ENCODE results near the gene SLC4A9. TPM values are rescaled to one million over a fixed set of nuclear protein-coding genes. Genes with fewer than 3 reads are reported as not detected.

SLC4A9 gene
- polyA plus RNA-seq, 3 donors: 0.28 TPM; not detected in 2

DNA sequence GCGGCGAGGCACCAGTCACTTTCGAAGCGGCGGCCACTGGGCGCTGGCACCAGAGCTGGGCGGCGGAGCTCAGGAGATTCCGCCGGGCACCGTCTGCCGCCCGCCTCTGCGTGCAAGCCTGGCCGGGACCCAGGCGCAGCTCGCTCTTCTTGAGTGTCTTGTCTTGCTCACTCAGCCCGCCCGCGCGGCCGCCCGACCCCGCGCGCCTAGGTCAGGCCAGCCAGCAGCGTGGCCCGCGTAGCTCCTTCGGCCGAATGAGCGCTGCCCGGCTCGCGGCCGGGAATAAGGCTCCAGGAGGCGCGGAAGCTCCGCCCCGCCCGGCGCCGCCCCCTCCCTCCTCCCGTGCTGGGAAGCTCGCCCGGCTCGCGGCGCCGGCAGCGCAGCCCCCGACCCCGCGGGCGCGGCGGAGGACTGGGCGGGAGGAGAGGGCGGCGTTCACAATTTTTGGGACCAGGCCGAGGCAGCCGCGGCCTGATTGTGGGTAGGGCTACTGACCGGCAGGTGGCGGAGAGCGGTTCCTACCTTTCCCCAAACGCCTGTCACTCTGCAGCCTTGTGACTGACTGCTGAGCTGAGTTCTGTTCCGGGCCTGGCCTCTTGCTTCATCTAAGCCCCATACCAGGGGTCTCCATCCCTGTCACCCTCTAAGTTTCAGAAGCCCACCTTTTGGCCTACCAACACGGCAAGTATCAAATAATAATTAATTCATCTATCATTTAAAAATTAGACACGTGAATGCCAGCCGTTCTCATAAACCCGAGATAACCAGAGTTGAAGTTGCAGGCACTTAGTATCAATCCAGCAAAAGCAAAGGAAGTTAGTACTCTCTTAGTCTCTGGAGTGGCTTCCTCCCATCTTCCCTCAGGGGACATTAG lies 13.4 kb upstream of the SLC4A9 start, which contains the start of gene HBEGF:
Gene HBEGF (minus strand): TSS at position 256 of the 874 bp plus-strand sequence. CDS start 275 bp downstream, outside the sequence.
- H3K4me1 Mint-ChIP-seq: peaks cover 58% of the 10 kb centered on the region
- H3K27ac ChIP-seq (ENCODE audit: low read depth in 1 of 2, low read length in 2 of 2): peak within 1 kb of the TSS in 1 of 2 donors; percentile 76
- peak within 1 kb of the TSS; percentile 52 to 99 (median 82) for H3K4me3 ChIP-seq (replicated peaks in 1 of 3; ENCODE audit: low read depth in 2 of 3, low read length in 3 of 3)
- peak; percentile 70 to 79 (median 74) for DNase-seq
- peak within 1 kb of the TSS; percentile 94 to 100 for H3K4me3 Mint-ChIP-seq
- H3K4me1 ChIP-seq (ENCODE audit: control insufficient read depth in 1 of 2, insufficient read depth in 2 of 2, low read length in 2 of 2): peaks cover 57 to 65% of the 10 kb centered on the region in 2 donors
- H3K36me3 ChIP-seq (replicated peaks in 1 of 2; ENCODE audit: control insufficient read depth in 1 of 2, insufficient read depth in 2 of 2, low read length in 2 of 2): no peaks in the 10 kb centered on the region
- H3K9me3 ChIP-seq (replicated peaks in 1 of 2; ENCODE audit: control insufficient read depth in 1 of 2, insufficient read depth in 1 of 2, low read length in 2 of 2): no peaks in the 10 kb centered on the region
- H3K27ac Mint-ChIP-seq: peak within 1 kb of the TSS; percentile 54 to 95 (median 88)
- H3K27me3 ChIP-seq (ENCODE audit: control insufficient read depth in 2 of 2, insufficient read depth in 2 of 2, low read length in 2 of 2): no peaks in the 10 kb centered on the region
- under 1% methylated on average over 60 of the region's 72 CpGs for WGBS (ENCODE audit: insufficient coverage)
- peak within 1 kb of the TSS; percentile 25 for H2AFZ ChIP-seq (ENCODE audit: insufficient read depth, low read depth, low read length, poor library complexity, severe bottlenecking)
- peak within 1 kb of the TSS; percentile 97 for H3K4me2 ChIP-seq (replicated peaks; ENCODE audit: extremely low read depth, low read length, poor library complexity, severe bottlenecking)
- intact Hi-C loops (cut with micrococcal nuclease): loop anchor here in 1 of 2 donors (5.0 kb wide), 1 partner anchor 44 kb away; the partner anchor contains the start of gene PFDN1
- H3K79me2 ChIP-seq (ENCODE audit: insufficient read depth, low read length): peaks cover 21% of the 10 kb centered on the region
- peaks cover 25 to 44% of the 10 kb centered on the region in 2 donors for H3K36me3 Mint-ChIP-seq
- peak; percentile 55 for TF ChIP-seq CTCF (IDR thresholded peaks at IDR 0.05)
- H3K9me3 Mint-ChIP-seq: peaks cover 0 to 9% (median 2%) of the 10 kb centered on the region in 7 donors
- H3K9ac ChIP-seq (ENCODE audit: insufficient read depth, low read length, poor library complexity, severe bottlenecking): peak within 1 kb of the TSS; percentile 76
- peaks cover 46% of the 10 kb centered on the region for H4K20me1 ChIP-seq (ENCODE audit: insufficient read depth, low read length)
- peaks cover 5 to 6% (median 5%) of the 10 kb centered on the region in 3 donors for H3K27me3 Mint-ChIP-seq (ENCODE audit: low read depth in 3 of 3)

DNA sequence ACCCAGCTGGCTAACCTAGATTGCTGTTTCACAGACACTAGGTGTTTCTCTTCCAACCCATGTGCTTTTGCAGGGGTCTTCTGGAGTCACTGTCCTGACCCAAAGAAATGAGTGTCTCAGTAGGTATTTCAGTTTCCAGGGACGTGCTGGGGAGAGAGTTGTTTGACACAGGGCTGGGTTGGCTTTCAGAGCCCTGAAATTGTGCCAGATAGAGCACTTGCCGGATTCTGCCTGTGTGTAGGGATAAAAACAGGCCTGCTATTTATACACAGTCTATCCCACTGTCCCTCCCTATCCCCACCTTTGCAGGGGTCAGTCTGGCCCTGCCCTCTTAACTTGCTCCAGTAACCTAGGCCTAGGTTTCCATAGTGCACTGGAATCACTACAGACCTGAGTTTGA lies 12.6 kb upstream of the SLC4A9 start:
- Histone ChIP-seq H3K36me3 (replicated peaks in 1 of 2; ENCODE audit: control insufficient read depth in 1 of 2, insufficient read depth in 2 of 2, low read length in 2 of 2) (no peaks in the 10 kb centered on the region), H3K4me2 (replicated peaks; ENCODE audit: extremely low read depth, low read length, poor library complexity, severe bottlenecking) (peak overlapping the region; percentile 97), H4K20me1 (ENCODE audit: insufficient read depth, low read length) (peaks cover 40% of the 10 kb centered on the region), H2AFZ (ENCODE audit: insufficient read depth, low read depth, low read length, poor library complexity, severe bottlenecking) (no peak overlapping the region), H3K27ac (ENCODE audit: low read depth in 1 of 2, low read length in 2 of 2) (no peak overlapping the region), H3K4me1 (ENCODE audit: control insufficient read depth in 1 of 2, insufficient read depth in 2 of 2, low read length in 2 of 2) (peaks cover 50 to 59% of the 10 kb centered on the region in 2 donors), H3K4me3 (replicated peaks in 1 of 3; ENCODE audit: low read depth in 2 of 3, low read length in 3 of 3) (peak overlapping the region in 1 of 3 experiments; percentile 99), H3K79me2 (ENCODE audit: insufficient read depth, low read length) (peaks cover 19% of the 10 kb centered on the region), H3K9ac (ENCODE audit: insufficient read depth, low read length, poor library complexity, severe bottlenecking) (no peak overlapping the region), H3K9me3 (replicated peaks in 1 of 2; ENCODE audit: control insufficient read depth in 1 of 2, insufficient read depth in 1 of 2, low read length in 2 of 2) (no peaks in the 10 kb centered on the region), H3K27me3 (ENCODE audit: control insufficient read depth in 2 of 2, insufficient read depth in 2 of 2, low read length in 2 of 2) (no peaks in the 10 kb centered on the region)
- no CpG with 5 or more reads among the region's 2 CpGs for WGBS (ENCODE audit: insufficient coverage)
- peaks cover 50% of the 10 kb centered on the region for H3K4me1 Mint-ChIP-seq
- DNase-seq: no peak
- peak overlapping the region in 4 of 7 donors; percentile 50 to 82 (median 67) for H3K27ac Mint-ChIP-seq
- H3K27me3 Mint-ChIP-seq (ENCODE audit: low read depth in 3 of 3): peaks cover 5 to 6% (median 5%) of the 10 kb centered on the region in 3 donors
- peak overlapping the region; percentile 35 to 86 for H3K4me3 Mint-ChIP-seq
- H3K36me3 Mint-ChIP-seq: peaks cover 20 to 38% of the 10 kb centered on the region in 2 donors
- intact Hi-C loops (cut with micrococcal nuclease): loop anchor here in 1 of 2 donors (5.0 kb wide), 1 partner anchor 45 kb away; the partner anchor contains the start of gene PFDN1
- no peak for TF ChIP-seq CTCF (IDR thresholded peaks at IDR 0.05)
- peaks cover 0 to 9% (median 0%) of the 10 kb centered on the region in 7 donors for H3K9me3 Mint-ChIP-seq

All from CD14-positive monocyte (primary cell).